ENCODE results near the gene LRRC4C. TPM values are rescaled to one million over a fixed set of nuclear protein-coding genes. Genes with fewer than 3 reads are reported as not detected.

The LRRC4C gene
- total RNA-seq, 4 donors from 2014 or later: 1.5 to 2.8 (median 1.7) TPM

DNA sequence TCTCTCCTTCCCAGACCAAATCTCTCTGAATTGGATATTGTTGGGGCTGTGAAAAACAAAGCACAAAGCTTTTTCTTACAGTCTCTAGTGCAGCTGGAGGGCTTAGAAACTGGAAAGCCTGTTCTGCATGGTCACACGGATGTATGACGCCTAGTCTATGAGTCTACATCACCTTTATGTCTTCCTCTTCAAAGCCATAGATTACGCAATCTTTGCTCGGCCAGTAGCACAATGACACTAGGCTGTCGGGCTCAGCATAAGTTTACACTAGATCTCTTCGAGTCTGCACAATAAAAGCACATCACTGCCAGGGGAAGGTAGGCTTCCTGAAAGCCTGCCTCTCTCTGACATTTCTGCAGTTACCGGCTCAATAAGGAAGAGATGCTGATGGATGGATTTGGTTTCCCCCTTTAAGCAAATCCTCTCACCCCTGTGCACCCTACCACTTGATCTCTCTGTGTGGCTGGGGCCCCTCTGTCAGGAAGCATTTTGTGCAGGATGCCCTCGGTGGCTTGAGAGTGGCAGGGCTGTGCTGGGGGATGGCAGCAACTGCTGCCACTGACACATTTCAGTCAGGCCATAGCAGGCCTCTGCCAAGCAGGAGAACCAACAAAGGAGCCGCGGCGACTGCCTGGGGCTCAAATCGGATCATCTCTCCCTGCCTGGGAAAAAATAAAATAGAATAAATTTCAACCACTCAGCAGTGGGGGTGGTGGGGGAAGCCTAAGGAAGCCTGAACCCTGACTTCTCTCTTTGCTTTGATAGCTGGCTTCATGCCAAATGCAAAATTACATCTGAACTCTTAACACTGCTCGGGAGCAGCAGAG, 1272.8 kb downstream of the LRRC4C start:
- H3K36me3 ChIP-seq: no peaks in the 10 kb centered on the region
- H3K9me3 ChIP-seq: no peaks in the 10 kb centered on the region
- ATAC-seq: no peak
- no peaks in the 10 kb centered on the region for H3K4me1 ChIP-seq
- H3K4me3 ChIP-seq: no peak overlapping the region
- H3K27ac ChIP-seq: peak overlapping the region in 1 of 4 donors; percentile 16
- 51 to 67% methylated on average over 4 to 9 of the region's 13 CpGs for WGBS, 2 donors (ENCODE audit: low coverage in 1 of 2)
- H3K27me3 ChIP-seq: no peaks in the 10 kb centered on the region
- TF ChIP-seq, protein P1, sequence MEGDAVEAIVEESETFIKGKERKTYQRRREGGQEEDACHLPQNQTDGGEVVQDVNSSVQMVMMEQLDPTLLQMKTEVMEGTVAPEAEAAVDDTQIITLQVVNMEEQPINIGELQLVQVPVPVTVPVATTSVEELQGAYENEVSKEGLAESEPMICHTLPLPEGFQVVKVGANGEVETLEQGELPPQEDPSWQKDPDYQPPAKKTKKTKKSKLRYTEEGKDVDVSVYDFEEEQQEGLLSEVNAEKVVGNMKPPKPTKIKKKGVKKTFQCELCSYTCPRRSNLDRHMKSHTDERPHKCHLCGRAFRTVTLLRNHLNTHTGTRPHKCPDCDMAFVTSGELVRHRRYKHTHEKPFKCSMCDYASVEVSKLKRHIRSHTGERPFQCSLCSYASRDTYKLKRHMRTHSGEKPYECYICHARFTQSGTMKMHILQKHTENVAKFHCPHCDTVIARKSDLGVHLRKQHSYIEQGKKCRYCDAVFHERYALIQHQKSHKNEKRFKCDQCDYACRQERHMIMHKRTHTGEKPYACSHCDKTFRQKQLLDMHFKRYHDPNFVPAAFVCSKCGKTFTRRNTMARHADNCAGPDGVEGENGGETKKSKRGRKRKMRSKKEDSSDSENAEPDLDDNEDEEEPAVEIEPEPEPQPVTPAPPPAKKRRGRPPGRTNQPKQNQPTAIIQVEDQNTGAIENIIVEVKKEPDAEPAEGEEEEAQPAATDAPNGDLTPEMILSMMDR (IDR thresholded peaks at IDR 0.05): no peak
- TF ChIP-seq POLR2A (IDR thresholded peaks at IDR 0.05) (no peak), EP300 (IDR thresholded peaks at IDR 0.05) (no peak), POLR2AphosphoS5 (IDR thresholded peaks at IDR 0.05) (no peak)

DNA sequence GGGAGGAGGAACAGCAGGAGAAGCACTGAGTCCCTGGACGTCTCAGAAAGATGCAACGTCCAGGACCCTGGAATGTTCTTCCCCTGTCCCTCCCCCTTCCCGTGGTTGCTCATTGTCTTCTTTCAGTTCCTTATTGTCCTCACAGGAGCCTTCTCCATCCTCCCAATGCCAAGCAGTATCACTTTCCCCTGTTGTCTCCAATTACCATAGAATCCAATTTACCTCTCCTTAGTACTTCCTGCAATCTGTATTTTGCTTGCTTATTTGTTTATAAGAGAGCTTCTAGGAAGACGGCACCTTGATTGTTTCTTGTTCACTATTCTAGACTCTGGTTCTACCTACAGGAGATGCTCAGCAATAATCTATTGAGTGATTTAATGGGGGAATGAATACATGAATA, 1273.7 kb downstream of the LRRC4C start:
- Histone ChIP-seq H3K27me3 (no peaks in the 10 kb centered on the region), H3K4me1 (no peaks in the 10 kb centered on the region), H3K36me3 (no peaks in the 10 kb centered on the region), H3K4me3 (no peak overlapping the region), H3K9me3 (no peaks in the 10 kb centered on the region), H3K27ac (no peak overlapping the region)
- no peak for ATAC-seq
- TF ChIP-seq POLR2AphosphoS5 (IDR thresholded peaks at IDR 0.05) (no peak), EP300 (IDR thresholded peaks at IDR 0.05) (no peak), POLR2A (IDR thresholded peaks at IDR 0.05) (no peak)
- TF ChIP-seq, protein P1 (IDR thresholded peaks at IDR 0.05): no peak
- 75 to 77% methylated on average over 4 of the region's 4 CpGs for WGBS, 2 donors (ENCODE audit: low coverage in 1 of 2)

DNA sequence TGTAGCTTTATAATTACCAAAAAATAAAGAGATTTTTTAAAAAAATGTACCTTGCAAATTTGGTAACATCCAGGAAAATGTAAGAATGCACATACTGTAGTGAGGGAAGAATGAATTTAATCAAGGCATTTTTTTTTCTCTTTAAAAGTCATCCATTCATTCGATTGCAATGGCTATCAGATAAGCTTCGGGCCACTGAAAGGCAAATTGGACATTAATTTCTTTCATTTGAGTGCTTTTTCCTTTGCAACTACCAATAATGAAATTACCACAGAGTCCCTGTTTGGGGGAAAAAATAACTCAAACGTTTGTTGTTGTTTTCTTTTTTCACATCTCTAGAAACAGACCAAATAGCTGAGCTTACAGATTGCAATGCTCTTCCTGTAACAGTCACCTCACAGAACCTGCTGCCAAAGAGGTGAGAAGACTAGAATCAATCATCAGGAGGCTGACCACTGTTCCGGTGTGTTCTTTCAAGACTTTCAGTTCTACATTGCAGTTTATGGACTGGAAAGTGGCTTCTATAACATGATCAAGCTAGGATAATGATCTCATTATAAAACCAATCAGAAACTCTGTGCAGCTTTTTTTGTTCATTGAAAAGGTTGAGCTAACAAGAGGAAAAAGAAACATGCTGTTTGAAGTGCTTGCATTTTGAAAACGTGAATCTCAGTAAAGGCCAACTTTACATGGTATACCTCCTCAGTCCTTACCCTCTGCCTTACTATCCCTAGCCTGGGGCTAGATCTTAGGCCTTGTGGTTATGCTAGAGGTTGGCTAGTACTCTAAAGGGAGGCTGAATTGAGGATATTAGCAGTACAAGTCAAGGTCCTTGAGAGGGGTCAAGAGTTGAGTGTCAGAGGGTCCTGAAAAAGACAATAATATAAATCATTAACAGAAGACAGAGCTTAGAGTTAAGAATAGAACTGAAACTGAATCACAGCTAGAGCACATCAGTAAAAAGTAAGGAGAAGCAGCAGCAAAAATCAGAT, 1276.1 kb downstream of the LRRC4C start:
- no peaks in the 10 kb centered on the region for H3K27me3 ChIP-seq
- no peaks in the 10 kb centered on the region for H3K36me3 ChIP-seq
- no peak overlapping the region for H3K27ac ChIP-seq
- 56 to 57% methylated on average over 5 of the region's 5 CpGs for WGBS, 2 donors (ENCODE audit: low coverage in 1 of 2)
- H3K4me1 ChIP-seq: no peaks in the 10 kb centered on the region
- no peaks in the 10 kb centered on the region for H3K9me3 ChIP-seq
- no peak for ATAC-seq
- TF ChIP-seq, protein P1 (IDR thresholded peaks at IDR 0.05): no peak
- TF ChIP-seq POLR2A (IDR thresholded peaks at IDR 0.05) (no peak), EP300 (IDR thresholded peaks at IDR 0.05) (no peak), POLR2AphosphoS5 (IDR thresholded peaks at IDR 0.05) (no peak)
- H3K4me3 ChIP-seq: no peak overlapping the region

DNA sequence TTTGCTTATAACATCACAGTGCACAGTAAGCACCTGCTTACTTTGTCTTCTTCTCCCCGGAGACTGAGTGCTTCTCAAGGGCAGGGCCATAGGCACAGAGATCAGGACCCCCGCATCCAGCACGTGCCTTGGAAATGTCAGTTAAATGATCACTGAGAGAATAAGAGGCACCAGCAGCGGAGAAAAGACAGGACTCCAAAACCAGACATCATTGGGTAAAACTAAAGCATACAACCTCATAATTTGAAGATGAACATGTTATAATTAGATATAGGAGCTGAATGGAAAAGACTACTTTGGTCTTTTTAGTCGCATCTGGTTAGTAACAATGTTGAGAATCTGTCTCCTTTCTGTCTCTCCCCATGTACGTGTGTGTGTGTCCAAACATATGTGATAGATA, 1279.9 kb downstream of the LRRC4C start:
- no peak overlapping the region for H3K27ac ChIP-seq
- no peaks in the 10 kb centered on the region for H3K9me3 ChIP-seq
- TF ChIP-seq POLR2AphosphoS5 (IDR thresholded peaks at IDR 0.05): no peak
- TF ChIP-seq POLR2A (IDR thresholded peaks at IDR 0.05): no peak
- TF ChIP-seq, protein P1 (IDR thresholded peaks at IDR 0.05): no peak
- TF ChIP-seq EP300 (IDR thresholded peaks at IDR 0.05): no peak
- WGBS, 2 donors (ENCODE audit: low coverage in 1 of 2): 76 to 77% methylated on average over 5 to 6 of the region's 6 CpGs
- H3K4me1 ChIP-seq: no peaks in the 10 kb centered on the region
- H3K4me3 ChIP-seq: no peak overlapping the region
- no peaks in the 10 kb centered on the region for H3K36me3 ChIP-seq
- no peak for ATAC-seq
- no peaks in the 10 kb centered on the region for H3K27me3 ChIP-seq

Measured in gastroesophageal sphincter (tissue), 4 donors.